GM12878 (cell line): Measurements from ENCODE around the gene CP. TPM values are rescaled to one million over a fixed set of nuclear protein-coding genes. Genes with fewer than 3 reads are reported as not detected.

Source experiments
- ELK1 ChIP-seq: IDR thresholded peaks from 2 replicates; pipeline ENCODE4 v1.6.1; 2012; ENCODE audit warnings: low read depth, low read length, improper control_type of control experiment
- JUNB ChIP-seq: IDR thresholded peaks from 2 replicates; pipeline ENCODE4 v1.6.1; 2016; ENCODE audit warnings: antibody characterized with exemption, mild to moderate bottlenecking
- POLR2AphosphoS2 ChIP-seq: IDR thresholded peaks from 2 replicates; pipeline ENCODE4 v1.6.1; 2011; ENCODE audit warnings: low read depth, mild to moderate bottlenecking, low read length, improper control_type of control experiment, moderate library complexity
- RELA ChIP-seq: fragments of 450-650 bp; IDR thresholded peaks from 2 replicates; pipeline ENCODE4 v1.8.0; 2014; ENCODE audit warnings: borderline replicate concordance; ENCODE audit not compliant: partially characterized antibody
- RELB ChIP-seq: fragments of 450-650 bp; IDR thresholded peaks from 2 replicates; pipeline ENCODE4 v1.6.1; 2017; ENCODE audit warnings: low read depth, mild to moderate bottlenecking, moderate library complexity
- SKIL ChIP-seq: fragments of 450-650 bp; IDR thresholded peaks from 2 replicates; pipeline ENCODE4 v1.6.1; 2017; ENCODE audit warnings: mild to moderate bottlenecking, low read depth, inconsistent platforms; ENCODE audit not compliant: poor library complexity, severe bottlenecking
- TCF7 ChIP-seq: IDR thresholded peaks from 2 replicates; pipeline ENCODE4 v1.6.1; 2014; ENCODE audit warnings: antibody characterized with exemption, borderline replicate concordance
- ZBTB11 ChIP-seq: fragments of 450-650 bp; formaldehyde crosslinking; IDR thresholded peaks from 2 replicates; pipeline ENCODE4 v1.5.0; 2022; ENCODE audit warnings: mild to moderate bottlenecking, missing genetic modification characterization
- polyA plus RNA-seq, 11 experiments: library from polyadenylated mRNA; depleted of rRNA in 4 of 11; unstranded in 6 of 11; stranded (reverse) in 5 of 11; fragments of >200 nt; fragmentation: Nextera tagmentation in 4 of 11; fragmentation: Illumina TruSeq in 1 of 11; extraction: Ambion mirVana in 4 of 11; extraction: Trizol in 1 of 11; gene quantifications; 1 replicate in 1 of 11; 2 replicates in 10 of 11; pipeline versions ENCODE4 v1.2.1 to v1.2.3, GENCODE V29; 2011 to 2016; ENCODE audit warnings: inconsistent platforms in 2 of 11, missing spikeins in 2 of 11, low read depth in 1 of 11
- total RNA-seq, 4 experiments: library from RNA; depleted of rRNA in 3 of 4; stranded (reverse); fragments of >200 nt in 3 of 4; fragmentation: Illumina TruSeq in 1 of 4; extraction: Trizol in 1 of 4; gene quantifications; 2 replicates each; pipeline versions ENCODE4 v1.2.1 to v1.2.3, GENCODE V29; 2013 to 2021

Gene CP
- total and polyA plus RNA-seq, 10 of the 15 experiments (the other 5 are each of a cell fraction or from before 2014, with no cell fraction given) = 0.14 to 1.2 (median 0.30) TPM; not detected in 6

- no peak for TF ChIP-seq RELB
- TF ChIP-seq POLR2AphosphoS2 = no peak
- TF ChIP-seq ELK1 = no peak
- TF ChIP-seq ZBTB11 (CRISPR knock-in tag) = no peak
- TF ChIP-seq RELA = no peak
- no peak for TF ChIP-seq SKIL
- peak; percentile 72 for TF ChIP-seq JUNB
- no peak for TF ChIP-seq TCF7
These were observed 17.9 kb downstream of the CP start (continued) for GRCh38 chr3:149203758-149204157.
